ENCODE results near the gene PTPRF. TPM values are rescaled to one million over a fixed set of nuclear protein-coding genes. Genes with fewer than 3 reads are reported as not detected.

PTPRF gene
- polyA plus RNA-seq, 3 donors, result not detected

- intact Hi-C loops (cut with micrococcal nuclease), result loop anchor here in 1 of 2 donors (10.0 kb wide), 1 partner anchor 401 kb away; the partner anchor contains the start of gene ARTN
- no peak for TF ChIP-seq CTCF (IDR thresholded peaks at IDR 0.05)
- no peak overlapping the region for H3K27ac Mint-ChIP-seq
- H3K27me3 ChIP-seq (ENCODE audit: control insufficient read depth in 2 of 2, insufficient read depth in 2 of 2, low read length in 2 of 2), result peaks cover 25 to 35% of the 10 kb centered on the region in 2 donors
- no peaks in the 10 kb centered on the region for H3K36me3 ChIP-seq (replicated peaks in 1 of 2; ENCODE audit: control insufficient read depth in 1 of 2, insufficient read depth in 2 of 2, low read length in 2 of 2)
- no peaks in the 10 kb centered on the region for H3K79me2 ChIP-seq (ENCODE audit: insufficient read depth, low read length)
- peaks cover 4 to 7% of the 10 kb centered on the region in 2 donors for H3K36me3 Mint-ChIP-seq
- no peak overlapping the region for H3K27ac ChIP-seq (ENCODE audit: low read depth in 1 of 2, low read length in 2 of 2)
- 73% methylated on average over 8 of the region's 9 CpGs for WGBS (ENCODE audit: insufficient coverage)
- H3K4me1 Mint-ChIP-seq, result peaks cover 12% of the 10 kb centered on the region
- no peak overlapping the region for H3K4me3 Mint-ChIP-seq
- H3K4me2 ChIP-seq (replicated peaks; ENCODE audit: extremely low read depth, low read length, poor library complexity, severe bottlenecking), result no peak overlapping the region
- no peak for DNase-seq
- H4K20me1 ChIP-seq (ENCODE audit: insufficient read depth, low read length), result no peaks in the 10 kb centered on the region
- H2AFZ ChIP-seq (ENCODE audit: insufficient read depth, low read depth, low read length, poor library complexity, severe bottlenecking), result no peak overlapping the region
- H3K9me3 ChIP-seq (replicated peaks in 1 of 2; ENCODE audit: control insufficient read depth in 1 of 2, insufficient read depth in 1 of 2, low read length in 2 of 2), result peaks cover 0 to 5% of the 10 kb centered on the region in 2 donors
- no peak overlapping the region for H3K9ac ChIP-seq (ENCODE audit: insufficient read depth, low read length, poor library complexity, severe bottlenecking)
- peaks cover 4 to 5% of the 10 kb centered on the region in 2 donors for H3K4me1 ChIP-seq (ENCODE audit: control insufficient read depth in 1 of 2, insufficient read depth in 2 of 2, low read length in 2 of 2)
- H3K27me3 Mint-ChIP-seq (ENCODE audit: low read depth in 3 of 3), result peaks cover 37 to 44% (median 39%) of the 10 kb centered on the region in 3 donors
- H3K4me3 ChIP-seq (replicated peaks in 1 of 3; ENCODE audit: low read depth in 2 of 3, low read length in 3 of 3), result no peak overlapping the region
- peaks cover 0 to 9% (median 5%) of the 10 kb centered on the region in 7 donors for H3K9me3 Mint-ChIP-seq
Measured at GRCh38 chr1:43533584-43533983, 2.9 kb downstream of the PTPRF start.

- Histone ChIP-seq H3K79me2 (ENCODE audit: insufficient read depth, low read length) (no peaks in the 10 kb centered on the region), H3K27ac (ENCODE audit: low read depth in 1 of 2, low read length in 2 of 2) (no peak overlapping the region), H3K9me3 (replicated peaks in 1 of 2; ENCODE audit: control insufficient read depth in 1 of 2, insufficient read depth in 1 of 2, low read length in 2 of 2) (peaks cover 0 to 5% of the 10 kb centered on the region in 2 donors), H2AFZ (ENCODE audit: insufficient read depth, low read depth, low read length, poor library complexity, severe bottlenecking) (no peak overlapping the region), H3K4me3 (replicated peaks in 1 of 3; ENCODE audit: low read depth in 2 of 3, low read length in 3 of 3) (no peak overlapping the region), H3K9ac (ENCODE audit: insufficient read depth, low read length, poor library complexity, severe bottlenecking) (no peak overlapping the region), H3K4me1 (ENCODE audit: control insufficient read depth in 1 of 2, insufficient read depth in 2 of 2, low read length in 2 of 2) (peaks cover 4 to 5% of the 10 kb centered on the region in 2 donors), H3K27me3 (ENCODE audit: control insufficient read depth in 2 of 2, insufficient read depth in 2 of 2, low read length in 2 of 2) (peaks cover 24 to 34% of the 10 kb centered on the region in 2 donors), H3K4me2 (replicated peaks; ENCODE audit: extremely low read depth, low read length, poor library complexity, severe bottlenecking) (no peak overlapping the region), H3K36me3 (replicated peaks in 1 of 2; ENCODE audit: control insufficient read depth in 1 of 2, insufficient read depth in 2 of 2, low read length in 2 of 2) (no peaks in the 10 kb centered on the region), H4K20me1 (ENCODE audit: insufficient read depth, low read length) (no peaks in the 10 kb centered on the region)
- DNase-seq, result no peak
- Mint-ChIP-seq H3K27me3 (ENCODE audit: low read depth in 3 of 3) (peaks cover 36 to 40% (median 36%) of the 10 kb centered on the region in 3 donors), H3K4me3 (no peak overlapping the region), H3K4me1 (peaks cover 11% of the 10 kb centered on the region), H3K27ac (no peak overlapping the region), H3K36me3 (peaks cover 4 to 7% of the 10 kb centered on the region in 2 donors), H3K9me3 (peaks cover 0 to 9% (median 5%) of the 10 kb centered on the region in 7 donors)
- intact Hi-C loops (cut with micrococcal nuclease), result loop anchor here in 1 of 2 donors (10.0 kb wide), 1 partner anchor 401 kb away; the partner anchor contains the start of gene ARTN
- 75% methylated on average over 2 of the region's 2 CpGs for WGBS (ENCODE audit: insufficient coverage)
- TF ChIP-seq CTCF (IDR thresholded peaks at IDR 0.05), result no peak
Measured at GRCh38 chr1:43534256-43534655, 3.6 kb downstream of the PTPRF start.
